GM19328 (cell line): Measurements from ENCODE around the gene PHF10.
"Not testable (repeated sequence)": the region's sequence is repeated elsewhere in the genome, so short reads cannot be mapped to it uniquely, and the experiment has no call there.

Source experiments
- ATAC-seq: cut with Tn5 transposase; IDR thresholded peaks from one replicate; pipeline ENCODE4 v1.9.1; 2021; ENCODE audit warnings: mild to moderate bottlenecking, moderate library complexity; ENCODE audit not compliant: unreplicated experiment

PHF10 gene

GRCh38 chr6:169724494-169725124, at the start of gene PHF10:
Gene PHF10, minus strand, starts transcription at chr6:169724500. Its CDS starts 569 bp downstream, at chr6:169723931.
- ATAC-seq, result peak; percentile 44

GRCh38 chr6:169766921-169767736, 42.8 kb upstream of the PHF10 start:
- ATAC-seq, result no peak

- no peak for ATAC-seq
Observed at GRCh38 chr6:169766232-169766631, 41.9 kb upstream of the PHF10 start.

- ATAC-seq, result not testable (repeated sequence)
Observed at GRCh38 chr6:169765789-169766188, 41.5 kb upstream of the PHF10 start.

- no peak for ATAC-seq
Observed at GRCh38 chr6:169763881-169764280, 39.6 kb upstream of the PHF10 start.

GRCh38 chr6:169763308-169763707, 39.0 kb upstream of the PHF10 start:
- ATAC-seq, result no peak

GRCh38 chr6:169755162-169755561, 30.9 kb upstream of the PHF10 start:
- ATAC-seq, result no peak

GRCh38 chr6:169752074-169752623, 27.8 kb upstream of the PHF10 start:
- no peak for ATAC-seq

- ATAC-seq, result peak; percentile 93
Observed at GRCh38 chr6:169751242-169752073, 27.2 kb upstream of the PHF10 start, which contains the start of the genes DYNLT2 and ERMARD. Gene DYNLT2, minus strand, starts transcription at chr6:169751572. Its CDS starts 114 bp downstream, at chr6:169751458. Gene ERMARD, plus strand, starts transcription at chr6:169751622. Its CDS starts 36 bp downstream, at chr6:169751658.

GRCh38 chr6:169746556-169746955, 22.3 kb upstream of the PHF10 start:
- ATAC-seq, result no peak

- no peak for ATAC-seq
Observed at GRCh38 chr6:169745405-169745804, 21.1 kb upstream of the PHF10 start.

GRCh38 chr6:169741344-169741743, 17.0 kb upstream of the PHF10 start:
- no peak for ATAC-seq

GRCh38 chr6:169738976-169739529, 14.8 kb upstream of the PHF10 start:
- no peak for ATAC-seq

- ATAC-seq, result no peak
Observed at GRCh38 chr6:169738204-169738975, 14.1 kb upstream of the PHF10 start.

- no peak for ATAC-seq
Observed at GRCh38 chr6:169729961-169730360, 5.7 kb upstream of the PHF10 start.

GRCh38 chr6:169726963-169727362, 2.7 kb upstream of the PHF10 start:
- no peak for ATAC-seq

- no peak for ATAC-seq
Observed at GRCh38 chr6:169726049-169726400, 1.7 kb upstream of the PHF10 start.

GRCh38 chr6:169725125-169726048, 1.1 kb upstream of the PHF10 start:
- no peak for ATAC-seq

- peak; percentile 37 for ATAC-seq
Observed at GRCh38 chr6:169723991-169724493, 258 bp downstream of the PHF10 start.
